Renal cortex interstitium (tissue), 11 donors: ENCODE data around the gene SLC25A22. TPM values are rescaled to one million over a fixed set of nuclear protein-coding genes. Genes with fewer than 3 reads are reported as not detected.

Source experiments
- DNase-seq, 11 donors: peaks; one replicate each; pipeline ENCODE4 v3.0.0-alpha.2; 2013; ENCODE audit warnings: low read depth in 9 of 11, low spot score in 4 of 11; ENCODE audit errors: extremely low read depth in 1 of 11
- polyA plus RNA-seq, 3 donors: library from polyadenylated mRNA; unstranded; fragments of 120-200 nt; gene quantifications; one replicate each; pipeline ENCODE4 v1.2.1, GENCODE V29; 2013; ENCODE audit not compliant: insufficient read length in 3 of 3

The SLC25A22 gene
- polyA plus RNA-seq, 3 donors, result 12.2 to 21.7 (median 18.9) TPM

- no peak for DNase-seq
These were observed 39.3 kb upstream of the SLC25A22 start for GRCh38 chr11:837189-837989.

- DNase-seq, result no peak
These were observed 38.6 kb upstream of the SLC25A22 start for GRCh38 chr11:836700-837099.

GRCh38 chr11:836274-836673, 38.2 kb upstream of the SLC25A22 start:
- no peak for DNase-seq

- DNase-seq, result peak in 2 of 11 donors; percentile 77 to 80
These were observed 36.6 kb upstream of the SLC25A22 start for GRCh38 chr11:834371-835316.

GRCh38 chr11:833849-834311, 35.8 kb upstream of the SLC25A22 start:
- no peak for DNase-seq

- no peak for DNase-seq
These were observed 35.2 kb upstream of the SLC25A22 start for GRCh38 chr11:833114-833791.

- DNase-seq, result no peak
These were observed 34.5 kb upstream of the SLC25A22 start, which contains the start of gene CD151 for GRCh38 chr11:832529-833113. Gene CD151 (plus strand): TSS chr11:832952. CDS start chr11:836070, 3,118 bp downstream.

- DNase-seq, result no peak
These were observed 34.0 kb upstream of the SLC25A22 start for GRCh38 chr11:831961-832528.

GRCh38 chr11:831118-831864, 33.2 kb upstream of the SLC25A22 start:
- no peak for DNase-seq

GRCh38 chr11:830295-831117, 32.4 kb upstream of the SLC25A22 start:
- DNase-seq, result no peak

- no peak for DNase-seq
These were observed 31.8 kb upstream of the SLC25A22 start for GRCh38 chr11:829847-830294.

- no peak for DNase-seq
These were observed 31.2 kb upstream of the SLC25A22 start for GRCh38 chr11:829176-829846.

GRCh38 chr11:828506-829175, 30.6 kb upstream of the SLC25A22 start:
- DNase-seq, result no peak

GRCh38 chr11:827897-828192, 29.8 kb upstream of the SLC25A22 start, which contains the start of gene CRACR2B:
Gene CRACR2B (plus strand): TSS chr11:827919. CDS start chr11:828608, 689 bp downstream.
- DNase-seq, result no peak

GRCh38 chr11:827146-827896, 29.2 kb upstream of the SLC25A22 start:
- DNase-seq, result no peak

GRCh38 chr11:826836-827145, 28.7 kb upstream of the SLC25A22 start:
- DNase-seq, result no peak
